Measurements from ENCODE around the gene AIPL1. TPM values are rescaled to one million over a fixed set of nuclear protein-coding genes. Genes with fewer than 3 reads are reported as not detected.

AIPL1 gene
- total and polyA plus RNA-seq, 10 donors = 0.10 to 0.34 (median 0.26) TPM; not detected in 4

DNA sequence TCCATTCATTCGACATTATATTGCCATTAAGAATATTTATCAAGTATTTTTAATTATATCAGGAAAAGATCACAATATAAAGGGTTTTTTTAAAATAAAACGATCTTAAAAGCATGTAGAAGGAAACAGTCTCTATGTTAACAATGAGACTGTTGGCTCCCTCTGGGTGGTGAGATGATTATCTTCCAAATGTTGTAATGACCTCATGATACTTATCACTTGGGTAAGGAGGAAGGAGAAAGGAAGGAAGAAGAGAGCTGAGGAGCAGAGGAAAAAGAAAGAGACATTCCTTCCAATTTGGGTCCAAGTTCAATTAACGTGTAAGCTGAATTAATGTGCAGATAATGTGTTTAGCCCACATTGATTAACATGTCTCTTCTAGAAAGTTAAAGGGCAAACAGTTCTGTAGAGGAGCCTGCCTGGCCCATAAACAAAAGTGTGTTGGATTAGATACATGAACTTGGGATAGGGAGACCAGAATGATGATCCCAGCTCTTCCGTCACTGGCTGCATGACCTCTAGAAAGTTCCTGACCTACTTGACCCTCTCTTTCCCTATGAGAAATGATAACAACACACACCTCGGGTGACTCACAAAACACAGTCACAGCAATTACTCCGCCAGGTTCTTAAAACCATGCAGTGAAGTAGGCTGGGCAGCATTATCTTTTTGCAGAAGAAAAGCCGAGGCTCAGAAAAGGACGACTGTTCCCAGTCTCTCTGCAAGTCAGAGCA lies 41.3 kb upstream of the AIPL1 start:
- Histone ChIP-seq H3K4me1 (peaks cover 0 to 89% (median 38%) of the 10 kb centered on the region in 6 donors), H3K4me3 (no peak overlapping the region), H3K9me3 (no peaks in the 10 kb centered on the region), H3K27me3 (replicated peaks in 1 of 7) (no peaks in the 10 kb centered on the region), H3K36me3 (peaks cover 0 to 96% (median 8%) of the 10 kb centered on the region in 6 donors), H3K27ac (peak overlapping the region in 5 of 8 donors; percentile 4 to 69 (median 44))
- TF ChIP-seq POLR2AphosphoS5 (IDR thresholded peaks at IDR 0.05) (no peak), POLR2A (IDR thresholded peaks at IDR 0.05) (no peak)
- intact Hi-C loops (cut with DNase I; ENCODE audit: low total_unique reads) = no loop called here
- WGBS, 5 donors = 61 to 72% (median 65%) methylated on average over 8 of the region's 8 CpGs
- DNase-seq = no peak

GRCh38 chr17:6475411-6475810 lies 40.5 kb upstream of the AIPL1 start:
- Histone ChIP-seq H3K4me1 (peaks cover 0 to 84% (median 37%) of the 10 kb centered on the region in 6 donors), H3K36me3 (peaks cover 0 to 96% (median 8%) of the 10 kb centered on the region in 6 donors), H3K4me3 (no peak overlapping the region), H3K27me3 (replicated peaks in 1 of 7) (no peaks in the 10 kb centered on the region), H3K27ac (peak overlapping the region in 5 of 8 donors; percentile 4 to 69 (median 44)), H3K9me3 (no peaks in the 10 kb centered on the region)
- WGBS, 5 donors = 80 to 90% (median 86%) methylated on average over 4 of the region's 4 CpGs
- DNase-seq = no peak
- TF ChIP-seq POLR2AphosphoS5 (IDR thresholded peaks at IDR 0.05) (no peak), POLR2A (IDR thresholded peaks at IDR 0.05) (no peak)
- TF ChIP-seq, protein P1, sequence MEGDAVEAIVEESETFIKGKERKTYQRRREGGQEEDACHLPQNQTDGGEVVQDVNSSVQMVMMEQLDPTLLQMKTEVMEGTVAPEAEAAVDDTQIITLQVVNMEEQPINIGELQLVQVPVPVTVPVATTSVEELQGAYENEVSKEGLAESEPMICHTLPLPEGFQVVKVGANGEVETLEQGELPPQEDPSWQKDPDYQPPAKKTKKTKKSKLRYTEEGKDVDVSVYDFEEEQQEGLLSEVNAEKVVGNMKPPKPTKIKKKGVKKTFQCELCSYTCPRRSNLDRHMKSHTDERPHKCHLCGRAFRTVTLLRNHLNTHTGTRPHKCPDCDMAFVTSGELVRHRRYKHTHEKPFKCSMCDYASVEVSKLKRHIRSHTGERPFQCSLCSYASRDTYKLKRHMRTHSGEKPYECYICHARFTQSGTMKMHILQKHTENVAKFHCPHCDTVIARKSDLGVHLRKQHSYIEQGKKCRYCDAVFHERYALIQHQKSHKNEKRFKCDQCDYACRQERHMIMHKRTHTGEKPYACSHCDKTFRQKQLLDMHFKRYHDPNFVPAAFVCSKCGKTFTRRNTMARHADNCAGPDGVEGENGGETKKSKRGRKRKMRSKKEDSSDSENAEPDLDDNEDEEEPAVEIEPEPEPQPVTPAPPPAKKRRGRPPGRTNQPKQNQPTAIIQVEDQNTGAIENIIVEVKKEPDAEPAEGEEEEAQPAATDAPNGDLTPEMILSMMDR (IDR thresholded peaks at IDR 0.05 in 8 of 11, conservative IDR thresholded peaks at IDR 0.05 in 3 of 11) = no peak
- intact Hi-C loops (cut with DNase I; ENCODE audit: low total_unique reads) = no loop called here

- Histone ChIP-seq H3K36me3 (peaks cover 0 to 96% (median 11%) of the 10 kb centered on the region in 6 donors), H3K9me3 (no peaks in the 10 kb centered on the region), H3K4me3 (no peak overlapping the region), H3K4me1 (peaks cover 0 to 79% (median 35%) of the 10 kb centered on the region in 6 donors), H3K27ac (peak overlapping the region in 1 of 8 donors; percentile 69), H3K27me3 (replicated peaks in 1 of 7) (no peaks in the 10 kb centered on the region)
- no peak for TF ChIP-seq POLR2A (IDR thresholded peaks at IDR 0.05)
- no peak for TF ChIP-seq POLR2AphosphoS5 (IDR thresholded peaks at IDR 0.05)
- TF ChIP-seq, protein P1 (IDR thresholded peaks at IDR 0.05 in 8 of 11, conservative IDR thresholded peaks at IDR 0.05 in 3 of 11) = no peak
- 65 to 85% (median 80%) methylated on average over 4 to 7 of the region's 7 CpGs for WGBS, 5 donors
- no peak for DNase-seq
- intact Hi-C loops (cut with DNase I; ENCODE audit: low total_unique reads) = loop anchor here (5.0 kb wide), 2 partner anchors 82 to 172 kb away; partner anchors contain the start of gene PITPNM3
These were observed 40.0 kb upstream of the AIPL1 start for GRCh38 chr17:6474906-6475305.

DNA sequence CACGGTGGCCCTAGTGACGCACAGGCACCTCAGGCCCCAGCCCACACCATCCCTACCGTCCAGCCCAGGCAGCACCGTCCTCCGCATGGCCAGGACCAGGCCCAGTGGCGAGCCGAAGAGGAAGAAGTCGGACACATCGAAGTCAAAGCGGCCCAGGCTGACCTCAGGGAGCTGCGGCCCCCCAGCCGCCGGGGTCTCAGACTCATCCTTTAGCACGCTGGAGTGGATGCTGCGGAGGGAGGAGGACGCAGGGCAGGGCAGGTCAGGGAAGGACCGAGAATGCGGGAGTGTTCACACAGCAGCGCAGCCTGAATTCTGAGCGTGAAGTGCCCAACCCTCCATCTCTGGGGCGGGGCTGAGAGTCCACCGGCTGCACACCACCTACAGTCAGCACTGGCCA lies 39.5 kb upstream of the AIPL1 start:
- Histone ChIP-seq H3K4me1 (peaks cover 0 to 78% (median 35%) of the 10 kb centered on the region in 6 donors), H3K27ac (peak overlapping the region in 3 of 8 donors; percentile 30 to 69 (median 45)), H3K9me3 (no peaks in the 10 kb centered on the region), H3K4me3 (no peak overlapping the region), H3K36me3 (peaks cover 0 to 96% (median 14%) of the 10 kb centered on the region in 6 donors), H3K27me3 (replicated peaks in 1 of 7) (no peaks in the 10 kb centered on the region)
- TF ChIP-seq POLR2A (IDR thresholded peaks at IDR 0.05) = no peak
- peak in 1 of 3 donors; percentile 39 for TF ChIP-seq POLR2AphosphoS5 (IDR thresholded peaks at IDR 0.05)
- WGBS, 5 donors = 76 to 93% (median 85%) methylated on average over 22 of the region's 22 CpGs
- DNase-seq = no peak
- intact Hi-C loops (cut with DNase I; ENCODE audit: low total_unique reads) = loop anchor here (5.0 kb wide), 2 partner anchors 83 to 173 kb away; partner anchors contain the start of gene PITPNM3
